ENCODE data around the gene MAN1A1. TPM values are rescaled to one million over a fixed set of nuclear protein-coding genes. Genes with fewer than 3 reads are reported as not detected.

MAN1A1 gene
- total and polyA plus RNA-seq, 2 of the 8 experiments (the other 6 are each of a cell fraction or from before 2014, with no cell fraction given) = 1.8 to 5.4 TPM

GRCh38 chr6:119285908-119286625 is 63.5 kb downstream of the MAN1A1 start (continued):
- TF ChIP-seq CTCF (IDR thresholded peaks at IDR 0.05; ENCODE audit: control extremely low read depth in 1 of 3, insufficient read depth in 1 of 3, low read depth in 1 of 3, low read length in 3 of 3) (no peak), ASH2L (IDR thresholded peaks at IDR 0.05; ENCODE audit: low read length) (no peak), EGR1 (IDR thresholded peaks at IDR 0.05; ENCODE audit: borderline replicate concordance, low read depth, low read length) (no peak)
